HepG2 (cell line): Measurements from ENCODE around the gene ENO3. TPM values are rescaled to one million over a fixed set of nuclear protein-coding genes. Genes with fewer than 3 reads are reported as not detected.

Experiments used
- ASH2L ChIP-seq: fragments of 300-600, 200-600 bp; sonication (generic); IDR thresholded peaks from 2 replicates; pipeline ENCODE4 v1.7.0; 2017; ENCODE audit warnings: low read depth, mild to moderate bottlenecking, moderate library complexity, mixed read lengths, low read length; ENCODE audit not compliant: insufficient read length
- ELF4 ChIP-seq: sonication (generic); formaldehyde crosslinking; IDR thresholded peaks from 2 replicates; pipeline ENCODE4 v1.5.0; 2020; ENCODE audit warnings: missing genetic modification reagents, mild to moderate bottlenecking, moderate library complexity, borderline replicate concordance
- FOXP1 ChIP-seq, 2 experiments: fragments of 450-650 bp in 1 of 2; IDR thresholded peaks; 2 replicates each; pipeline ENCODE4 v1.6.1; 2017 to 2018; ENCODE audit warnings: antibody characterized with exemption in 1 of 2
- HNRNPUL1 ChIP-seq: fragments of 200-400 bp; formaldehyde crosslinking; IDR thresholded peaks from 2 replicates; pipeline ENCODE4 v1.6.1; 2017; ENCODE audit warnings: low read depth, mild to moderate bottlenecking, low read length, moderate library complexity
- NFKB2 ChIP-seq: sonication (generic); formaldehyde crosslinking; IDR thresholded peaks from 2 replicates; pipeline ENCODE4 v1.4.0; 2020; ENCODE audit warnings: missing genetic modification reagents, borderline replicate concordance
- NR2F2 ChIP-seq: IDR thresholded peaks from 2 replicates; pipeline ENCODE4 v1.6.1; 2012; ENCODE audit warnings: low read depth, inconsistent platforms, borderline replicate concordance
- RAD51 ChIP-seq: fragments of 450-650 bp; IDR thresholded peaks from 2 replicates; pipeline ENCODE4 v1.6.1; 2016; ENCODE audit warnings: borderline replicate concordance
- SAP130 ChIP-seq: IDR thresholded peaks from 2 replicates; pipeline ENCODE4 v1.6.1; 2016; ENCODE audit warnings: low read depth
- SP4 ChIP-seq: sonication (generic); formaldehyde crosslinking; IDR thresholded peaks from 2 replicates; pipeline ENCODE4 v1.8.1; 2023; ENCODE audit warnings: mild to moderate bottlenecking, missing genetic modification reagents
- ZFP41 ChIP-seq: sonication (generic); formaldehyde crosslinking; IDR thresholded peaks from 2 replicates; pipeline ENCODE4 v1.4.0; 2020; ENCODE audit warnings: mild to moderate bottlenecking, missing genetic modification reagents, borderline replicate concordance
- ZNF782 ChIP-seq: sonication (generic); formaldehyde crosslinking; IDR thresholded peaks from 2 replicates; pipeline ENCODE4 v1.4.0; 2020; ENCODE audit warnings: missing genetic modification reagents, mild to moderate bottlenecking, borderline replicate concordance
- ZNF788 ChIP-seq: sonication (generic); formaldehyde crosslinking; IDR thresholded peaks from 2 replicates; pipeline ENCODE4 v1.5.0; 2020; ENCODE audit warnings: mild to moderate bottlenecking, missing genetic modification reagents, borderline replicate concordance
- polyA plus RNA-seq, 8 experiments: library from polyadenylated mRNA; depleted of rRNA in 3 of 8; stranded (reverse) in 7 of 8; unstranded in 1 of 8; fragments of >200 nt; fragmentation: Illumina TruSeq in 4 of 8; extraction: Trizol in 4 of 8; gene quantifications; 2 replicates each; pipeline versions ENCODE4 v1.2.1 to v1.2.3, GENCODE V29; 2011 to 2016; ENCODE audit warnings: low read depth in 4 of 8, missing spikeins in 1 of 8, mixed read lengths in 1 of 8; ENCODE audit not compliant: insufficient read depth in 1 of 8
- total RNA-seq, 5 experiments: library from RNA; depleted of rRNA; stranded (reverse); fragments of >200 nt; fragmentation: Illumina TruSeq; extraction: Trizol; gene quantifications; 2 replicates each; pipeline ENCODE4 v1.2.3, GENCODE V29; 2016; ENCODE audit warnings: low read depth in 1 of 5
- TF ChIP-seq, protein P1 (sequence below): sonication (generic); formaldehyde crosslinking; IDR thresholded peaks from 2 replicates; pipeline ENCODE4 v1.8.0; 2022; ENCODE audit warnings: low read depth, missing genetic modification reagents
- TF ChIP-seq, protein P2 (sequence below): sonication (generic); formaldehyde crosslinking; IDR thresholded peaks from 2 replicates; pipeline ENCODE4 v1.8.0; 2022; ENCODE audit warnings: missing genetic modification reagents, mild to moderate bottlenecking, borderline replicate concordance
- TF ChIP-seq, protein P3 (sequence below): sonication (generic); formaldehyde crosslinking; IDR thresholded peaks from 2 replicates; pipeline ENCODE4 v1.4.0; 2020; ENCODE audit warnings: missing genetic modification reagents
- TF ChIP-seq, protein P4 (sequence below): sonication (generic); formaldehyde crosslinking; IDR thresholded peaks from 2 replicates; pipeline ENCODE4 v1.4.0; 2020; ENCODE audit warnings: missing genetic modification reagents
- TF ChIP-seq, protein P5 (sequence below): sonication (generic); formaldehyde crosslinking; conservative IDR thresholded peaks from 2 replicates; pipeline ENCODE4 v1.4.0; 2020; ENCODE audit warnings: missing genetic modification reagents

The ENO3 gene
- total and polyA plus RNA-seq, 2 of the 13 experiments (the other 11 are each of a cell fraction or from before 2014, with no cell fraction given): 59.8 to 69.8 TPM

DNA sequence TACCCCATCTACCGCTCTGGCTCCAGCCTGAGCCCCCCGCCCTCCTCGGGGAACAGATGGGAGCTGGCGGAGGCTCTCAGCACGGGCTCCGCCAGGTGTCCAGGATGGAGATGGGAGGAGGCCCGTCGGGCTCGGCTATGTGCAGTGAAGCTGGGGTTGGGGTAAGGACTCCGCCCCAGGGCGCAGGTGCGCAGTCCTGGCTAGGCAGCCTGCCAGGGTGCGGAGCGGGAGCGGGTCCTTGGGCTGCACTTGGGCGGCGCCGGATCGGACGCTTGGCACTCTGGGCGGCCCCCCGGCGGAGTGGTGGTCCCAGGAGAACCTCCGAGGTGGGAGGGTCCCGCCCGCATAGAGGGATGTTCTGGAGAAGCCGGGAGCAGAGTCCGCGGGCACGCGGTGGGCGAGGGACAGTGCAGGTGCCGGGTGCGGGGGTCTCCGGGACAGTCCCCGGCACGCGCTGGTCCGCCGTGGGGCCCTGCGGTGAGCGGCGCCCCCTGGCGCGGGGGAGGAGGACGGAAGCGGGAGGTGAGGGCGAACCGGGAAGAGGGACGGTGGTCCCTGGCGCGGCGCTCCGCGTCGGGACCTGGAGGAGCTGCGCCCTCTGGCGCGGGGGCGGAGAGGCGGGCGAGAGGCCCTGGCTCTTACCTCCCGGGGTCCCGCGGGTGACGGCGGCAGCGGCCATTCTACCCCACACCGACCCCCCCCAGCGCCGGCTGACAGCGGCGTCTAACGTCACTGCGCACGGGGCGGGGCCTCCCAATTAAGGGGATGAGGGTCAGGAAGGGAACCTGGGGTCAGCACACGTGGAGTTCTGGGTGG is 36.2 kb downstream of the ENO3 start, which contains the start of gene CAMTA2 (continued):
- TF ChIP-seq, protein P1, sequence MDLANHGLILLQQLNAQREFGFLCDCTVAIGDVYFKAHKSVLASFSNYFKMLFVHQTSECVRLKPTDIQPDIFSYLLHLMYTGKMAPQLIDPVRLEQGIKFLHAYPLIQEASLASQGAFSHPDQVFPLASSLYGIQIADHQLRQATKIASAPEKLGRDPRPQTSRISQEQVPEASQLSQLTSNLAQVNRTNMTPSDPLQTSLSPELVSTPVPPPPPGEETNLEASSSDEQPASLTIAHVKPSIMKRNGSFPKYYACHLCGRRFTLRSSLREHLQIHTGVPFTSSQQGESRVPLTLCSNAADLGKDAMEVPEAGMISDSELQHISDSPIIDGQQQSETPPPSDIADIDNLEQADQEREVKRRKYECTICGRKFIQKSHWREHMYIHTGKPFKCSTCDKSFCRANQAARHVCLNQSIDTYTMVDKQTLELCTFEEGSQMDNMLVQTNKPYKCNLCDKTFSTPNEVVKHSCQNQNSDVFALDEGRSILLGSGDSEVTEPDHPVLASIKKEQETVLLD (CRISPR knock-in tag): peak; percentile 79; the same call in 1 of the 2 replicates
- TF ChIP-seq NFKB2 (CRISPR knock-in tag) (no peak), ASH2L (peak; percentile 64), ELF4 (CRISPR knock-in tag) (peak; percentile 79; the same call in 1 of the 2 replicates), SAP130 (CRISPR knock-in tag) (peak; percentile 81), ZFP41 (no peak), SP4 (CRISPR knock-in tag) (peak; percentile 60; the same call in 1 of the 2 replicates), ZNF782 (CRISPR knock-in tag) (peak; percentile 30; the same call in 1 of the 2 replicates), FOXP1 (IDR thresholded peaks at IDR 0.05) (no peak), FOXP1 (CRISPR knock-in tag; IDR thresholded peaks at IDR 0.05) (no peak), RAD51 (no peak), ZNF788 (CRISPR knock-in tag) (peak; percentile 77; the same call in 1 of the 2 replicates), HNRNPUL1 (peak; percentile 31; the same call in 1 of the 2 replicates), NR2F2 (peak; percentile 45; the same call in 1 of the 2 replicates)
- TF ChIP-seq, protein P2, sequence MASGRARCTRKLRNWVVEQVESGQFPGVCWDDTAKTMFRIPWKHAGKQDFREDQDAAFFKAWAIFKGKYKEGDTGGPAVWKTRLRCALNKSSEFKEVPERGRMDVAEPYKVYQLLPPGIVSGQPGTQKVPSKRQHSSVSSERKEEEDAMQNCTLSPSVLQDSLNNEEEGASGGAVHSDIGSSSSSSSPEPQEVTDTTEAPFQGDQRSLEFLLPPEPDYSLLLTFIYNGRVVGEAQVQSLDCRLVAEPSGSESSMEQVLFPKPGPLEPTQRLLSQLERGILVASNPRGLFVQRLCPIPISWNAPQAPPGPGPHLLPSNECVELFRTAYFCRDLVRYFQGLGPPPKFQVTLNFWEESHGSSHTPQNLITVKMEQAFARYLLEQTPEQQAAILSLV (CRISPR knock-in tag): 0 out of 2 replicates have a peak, but pooled peaks have one; percentile 79
- TF ChIP-seq, protein P3, sequence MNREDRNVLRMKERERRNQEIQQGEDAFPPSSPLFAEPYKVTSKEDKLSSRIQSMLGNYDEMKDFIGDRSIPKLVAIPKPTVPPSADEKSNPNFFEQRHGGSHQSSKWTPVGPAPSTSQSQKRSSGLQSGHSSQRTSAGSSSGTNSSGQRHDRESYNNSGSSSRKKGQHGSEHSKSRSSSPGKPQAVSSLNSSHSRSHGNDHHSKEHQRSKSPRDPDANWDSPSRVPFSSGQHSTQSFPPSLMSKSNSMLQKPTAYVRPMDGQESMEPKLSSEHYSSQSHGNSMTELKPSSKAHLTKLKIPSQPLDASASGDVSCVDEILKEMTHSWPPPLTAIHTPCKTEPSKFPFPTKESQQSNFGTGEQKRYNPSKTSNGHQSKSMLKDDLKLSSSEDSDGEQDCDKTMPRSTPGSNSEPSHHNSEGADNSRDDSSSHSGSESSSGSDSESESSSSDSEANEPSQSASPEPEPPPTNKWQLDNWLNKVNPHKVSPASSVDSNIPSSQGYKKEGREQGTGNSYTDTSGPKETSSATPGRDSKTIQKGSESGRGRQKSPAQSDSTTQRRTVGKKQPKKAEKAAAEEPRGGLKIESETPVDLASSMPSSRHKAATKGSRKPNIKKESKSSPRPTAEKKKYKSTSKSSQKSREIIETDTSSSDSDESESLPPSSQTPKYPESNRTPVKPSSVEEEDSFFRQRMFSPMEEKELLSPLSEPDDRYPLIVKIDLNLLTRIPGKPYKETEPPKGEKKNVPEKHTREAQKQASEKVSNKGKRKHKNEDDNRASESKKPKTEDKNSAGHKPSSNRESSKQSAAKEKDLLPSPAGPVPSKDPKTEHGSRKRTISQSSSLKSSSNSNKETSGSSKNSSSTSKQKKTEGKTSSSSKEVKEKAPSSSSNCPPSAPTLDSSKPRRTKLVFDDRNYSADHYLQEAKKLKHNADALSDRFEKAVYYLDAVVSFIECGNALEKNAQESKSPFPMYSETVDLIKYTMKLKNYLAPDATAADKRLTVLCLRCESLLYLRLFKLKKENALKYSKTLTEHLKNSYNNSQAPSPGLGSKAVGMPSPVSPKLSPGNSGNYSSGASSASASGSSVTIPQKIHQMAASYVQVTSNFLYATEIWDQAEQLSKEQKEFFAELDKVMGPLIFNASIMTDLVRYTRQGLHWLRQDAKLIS: no peak
- TF ChIP-seq, protein P4, sequence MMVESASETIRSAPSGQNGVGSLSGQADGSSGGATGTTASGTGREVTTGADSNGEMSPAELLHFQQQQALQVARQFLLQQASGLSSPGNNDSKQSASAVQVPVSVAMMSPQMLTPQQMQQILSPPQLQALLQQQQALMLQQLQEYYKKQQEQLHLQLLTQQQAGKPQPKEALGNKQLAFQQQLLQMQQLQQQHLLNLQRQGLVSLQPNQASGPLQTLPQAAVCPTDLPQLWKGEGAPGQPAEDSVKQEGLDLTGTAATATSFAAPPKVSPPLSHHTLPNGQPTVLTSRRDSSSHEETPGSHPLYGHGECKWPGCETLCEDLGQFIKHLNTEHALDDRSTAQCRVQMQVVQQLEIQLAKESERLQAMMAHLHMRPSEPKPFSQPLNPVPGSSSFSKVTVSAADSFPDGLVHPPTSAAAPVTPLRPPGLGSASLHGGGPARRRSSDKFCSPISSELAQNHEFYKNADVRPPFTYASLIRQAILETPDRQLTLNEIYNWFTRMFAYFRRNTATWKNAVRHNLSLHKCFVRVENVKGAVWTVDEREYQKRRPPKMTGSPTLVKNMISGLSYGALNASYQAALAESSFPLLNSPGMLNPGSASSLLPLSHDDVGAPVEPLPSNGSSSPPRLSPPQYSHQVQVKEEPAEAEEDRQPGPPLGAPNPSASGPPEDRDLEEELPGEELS (CRISPR knock-in tag): no peak; the same call in 1 of the 2 replicates
- TF ChIP-seq, protein P5, sequence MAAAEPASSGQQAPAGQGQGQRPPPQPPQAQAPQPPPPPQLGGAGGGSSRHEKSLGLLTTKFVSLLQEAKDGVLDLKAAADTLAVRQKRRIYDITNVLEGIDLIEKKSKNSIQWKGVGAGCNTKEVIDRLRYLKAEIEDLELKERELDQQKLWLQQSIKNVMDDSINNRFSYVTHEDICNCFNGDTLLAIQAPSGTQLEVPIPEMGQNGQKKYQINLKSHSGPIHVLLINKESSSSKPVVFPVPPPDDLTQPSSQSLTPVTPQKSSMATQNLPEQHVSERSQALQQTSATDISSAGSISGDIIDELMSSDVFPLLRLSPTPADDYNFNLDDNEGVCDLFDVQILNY (CRISPR knock-in tag): peak; percentile 61; the same call in 1 of the 2 replicates
